ENCODE measurements around the gene SLC24A4. TPM values are rescaled to one million over a fixed set of nuclear protein-coding genes. Genes with fewer than 3 reads are reported as not detected.

SLC24A4 gene
- total and polyA plus RNA-seq, 2 donors (not counting 3 experiments of a cell fraction or from before 2014, with no cell fraction given), result 0.07 to 0.08 TPM

DNA sequence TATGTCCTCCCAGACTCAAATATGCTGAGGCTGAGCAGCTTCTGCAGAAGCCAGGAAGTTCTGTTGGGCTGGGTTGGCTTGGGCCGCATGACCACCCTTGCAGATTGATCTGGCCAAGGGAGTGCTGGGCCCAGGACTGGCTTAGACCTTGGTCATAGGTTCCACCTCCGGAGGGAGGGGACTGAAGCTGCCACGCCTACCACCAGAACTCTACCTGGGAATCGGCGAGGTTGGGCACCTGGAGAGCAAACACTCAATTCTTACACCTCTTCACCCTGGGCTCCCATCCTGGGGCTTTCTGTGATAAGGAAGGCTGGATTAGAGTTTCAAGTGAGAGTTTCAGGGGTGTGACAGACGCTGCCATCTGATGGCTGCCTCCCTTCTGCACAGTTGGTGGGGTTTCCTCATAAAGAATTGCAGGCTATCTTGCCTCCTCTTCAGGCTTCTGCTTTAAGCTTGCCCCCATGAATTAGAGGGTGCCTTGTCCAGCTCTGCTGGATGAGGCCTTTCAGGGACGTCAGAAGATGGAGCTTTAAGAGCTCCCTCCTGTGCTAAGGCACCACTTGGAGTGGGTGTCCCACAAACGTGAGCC is 5.8 kb downstream of the SLC24A4 start:
- no peak overlapping the region for H3K9ac ChIP-seq (replicated peaks; ENCODE audit: extremely low read depth, insufficient read depth, low read length)
- ChIA-PET POLR2A (no interaction called here), CTCF (no interaction called here)
- no peaks in the 10 kb centered on the region for H4K20me1 ChIP-seq (replicated peaks; ENCODE audit: control insufficient read depth, extremely low read depth, insufficient read depth, low read length)
- H3K27ac ChIP-seq (ENCODE audit: insufficient read depth, low read depth, low read length), result no peak overlapping the region
- intact Hi-C loops (cut with micrococcal nuclease) (loop anchor here (10.0 kb wide), 1 partner anchor 356 kb away; no protein-coding TSS in a partner anchor), dilution Hi-C loops (cut with MboI; ENCODE audit: extremely low pct_ligation_motif_present, low sequenced_read_pairs) (no loop called here)
- no TSS peak for BruUV-seq (replicated peaks)
- DNase-seq (ENCODE audit: low read depth, low spot score) (no peak), FAIRE-seq (no peak)
- TF ChIP-seq MYC (IDR thresholded peaks at IDR 0.05; ENCODE audit: low read depth, low read length), result no peak
- no peak for TF ChIP-seq FOS (IDR thresholded peaks at IDR 0.05; ENCODE audit: borderline replicate concordance, insufficient read depth, low read length)
- TF ChIP-seq POLR2A (IDR thresholded peaks at IDR 0.05; ENCODE audit: low read depth, low read length), result no peak
- TF ChIP-seq, protein P1, sequence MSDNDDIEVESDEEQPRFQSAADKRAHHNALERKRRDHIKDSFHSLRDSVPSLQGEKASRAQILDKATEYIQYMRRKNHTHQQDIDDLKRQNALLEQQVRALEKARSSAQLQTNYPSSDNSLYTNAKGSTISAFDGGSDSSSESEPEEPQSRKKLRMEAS (IDR thresholded peaks at IDR 0.05; ENCODE audit: insufficient read depth, insufficient read length), result no peak
- no peak for TF ChIP-seq EZH2 (IDR thresholded peaks at IDR 0.05; ENCODE audit: borderline replicate concordance, low read depth, low read length, severe bottlenecking)
- no peak for TF ChIP-seq GATA2 (IDR thresholded peaks at IDR 0.05; ENCODE audit: insufficient read depth, insufficient read length, low read depth, low read length)
- TF ChIP-seq JUN (IDR thresholded peaks at IDR 0.05; ENCODE audit: borderline replicate concordance, insufficient read depth, insufficient read length, low read depth), result no peak
- no peaks in the 10 kb centered on the region for H3K36me3 ChIP-seq (ENCODE audit: control insufficient read depth in 2 of 2, extremely low read depth in 1 of 2, insufficient read depth in 2 of 2, low read length in 2 of 2)
- H3K4me2 ChIP-seq (ENCODE audit: insufficient read depth, low read length), result no peak overlapping the region
- H3K27me3 ChIP-seq (ENCODE audit: control insufficient read depth in 2 of 2, insufficient read depth in 2 of 2, low read length in 2 of 2), result peaks cover 15 to 18% of the 10 kb centered on the region in 2 experiments
- no peaks in the 10 kb centered on the region for H3K79me2 ChIP-seq (ENCODE audit: control insufficient read depth, insufficient read depth, low read length)
- H3K4me1 ChIP-seq (ENCODE audit: control insufficient read depth, extremely low read depth, insufficient read depth, low read length), result no peaks in the 10 kb centered on the region
- H3K4me3 ChIP-seq (replicated peaks in 1 of 3; ENCODE audit: insufficient read depth in 1 of 3, low read depth in 1 of 3, low read length in 3 of 3), result no peak overlapping the region
- no peaks in the 10 kb centered on the region for H3K9me3 ChIP-seq (replicated peaks; ENCODE audit: control insufficient read depth, insufficient read depth, low read length)
- no peaks in the 10 kb centered on the region for H3K9me1 ChIP-seq (replicated peaks; ENCODE audit: control insufficient read depth, extremely low read depth, insufficient read depth, low read length)
- H2AFZ ChIP-seq (ENCODE audit: low read depth, low read length), result no peak overlapping the region

DNA sequence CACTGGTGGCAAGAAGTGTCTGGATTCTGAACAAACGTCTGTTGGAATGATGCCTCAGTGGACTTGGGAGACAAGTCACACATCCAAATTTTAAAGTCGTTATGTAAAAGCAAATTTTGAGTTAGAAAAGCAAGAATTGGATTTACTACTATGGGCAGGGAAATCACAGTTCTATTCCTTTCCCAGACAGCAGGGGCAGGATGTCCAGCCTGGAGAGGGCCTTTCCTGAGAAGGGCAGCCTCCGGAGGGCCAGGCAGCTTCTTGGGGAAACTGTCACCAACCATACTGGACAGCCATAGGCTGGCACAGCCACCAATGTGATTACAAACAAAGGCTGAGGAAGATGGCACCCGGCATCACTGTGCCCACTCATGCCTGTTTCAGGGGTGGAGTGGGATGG is 11.1 kb downstream of the SLC24A4 start:
- no peaks in the 10 kb centered on the region for H3K79me2 ChIP-seq (ENCODE audit: control insufficient read depth, insufficient read depth, low read length)
- no peaks in the 10 kb centered on the region for H3K9me1 ChIP-seq (replicated peaks; ENCODE audit: control insufficient read depth, extremely low read depth, insufficient read depth, low read length)
- dilution Hi-C loops (cut with MboI; ENCODE audit: extremely low pct_ligation_motif_present, low sequenced_read_pairs) (no loop called here), intact Hi-C loops (cut with micrococcal nuclease) (no loop called here)
- H3K9ac ChIP-seq (replicated peaks; ENCODE audit: extremely low read depth, insufficient read depth, low read length), result no peak overlapping the region
- no peak for FAIRE-seq
- H3K4me2 ChIP-seq (ENCODE audit: insufficient read depth, low read length), result no peak overlapping the region
- H3K4me1 ChIP-seq (ENCODE audit: control insufficient read depth, extremely low read depth, insufficient read depth, low read length), result no peaks in the 10 kb centered on the region
- no peak overlapping the region for H3K27ac ChIP-seq (ENCODE audit: insufficient read depth, low read depth, low read length)
- TF ChIP-seq FOS (IDR thresholded peaks at IDR 0.05; ENCODE audit: borderline replicate concordance, insufficient read depth, low read length) (no peak), MYC (IDR thresholded peaks at IDR 0.05; ENCODE audit: low read depth, low read length) (no peak), JUN (IDR thresholded peaks at IDR 0.05; ENCODE audit: borderline replicate concordance, insufficient read depth, insufficient read length, low read depth) (no peak), GATA2 (IDR thresholded peaks at IDR 0.05; ENCODE audit: insufficient read depth, insufficient read length, low read depth, low read length) (no peak), POLR2A (IDR thresholded peaks at IDR 0.05; ENCODE audit: low read depth, low read length) (no peak), POLR2AphosphoS5 (IDR thresholded peaks at IDR 0.05; ENCODE audit: insufficient read depth, low read depth, low read length) (no peak), EZH2 (IDR thresholded peaks at IDR 0.05; ENCODE audit: borderline replicate concordance, low read depth, low read length, severe bottlenecking) (no peak)
- TF ChIP-seq, protein P2, sequence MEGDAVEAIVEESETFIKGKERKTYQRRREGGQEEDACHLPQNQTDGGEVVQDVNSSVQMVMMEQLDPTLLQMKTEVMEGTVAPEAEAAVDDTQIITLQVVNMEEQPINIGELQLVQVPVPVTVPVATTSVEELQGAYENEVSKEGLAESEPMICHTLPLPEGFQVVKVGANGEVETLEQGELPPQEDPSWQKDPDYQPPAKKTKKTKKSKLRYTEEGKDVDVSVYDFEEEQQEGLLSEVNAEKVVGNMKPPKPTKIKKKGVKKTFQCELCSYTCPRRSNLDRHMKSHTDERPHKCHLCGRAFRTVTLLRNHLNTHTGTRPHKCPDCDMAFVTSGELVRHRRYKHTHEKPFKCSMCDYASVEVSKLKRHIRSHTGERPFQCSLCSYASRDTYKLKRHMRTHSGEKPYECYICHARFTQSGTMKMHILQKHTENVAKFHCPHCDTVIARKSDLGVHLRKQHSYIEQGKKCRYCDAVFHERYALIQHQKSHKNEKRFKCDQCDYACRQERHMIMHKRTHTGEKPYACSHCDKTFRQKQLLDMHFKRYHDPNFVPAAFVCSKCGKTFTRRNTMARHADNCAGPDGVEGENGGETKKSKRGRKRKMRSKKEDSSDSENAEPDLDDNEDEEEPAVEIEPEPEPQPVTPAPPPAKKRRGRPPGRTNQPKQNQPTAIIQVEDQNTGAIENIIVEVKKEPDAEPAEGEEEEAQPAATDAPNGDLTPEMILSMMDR (IDR thresholded peaks at IDR 0.05; ENCODE audit: extremely low read depth in 1 of 2, insufficient read depth in 1 of 2, low read depth in 1 of 2, low read length in 2 of 2), result no peak
- TF ChIP-seq, protein P1 (IDR thresholded peaks at IDR 0.05; ENCODE audit: insufficient read depth, insufficient read length), result no peak
- CTCF ChIA-PET, result no interaction called here
- H3K4me3 ChIP-seq (replicated peaks in 1 of 3; ENCODE audit: insufficient read depth in 1 of 3, low read depth in 1 of 3, low read length in 3 of 3), result no peak overlapping the region
- H4K20me1 ChIP-seq (replicated peaks; ENCODE audit: control insufficient read depth, extremely low read depth, insufficient read depth, low read length), result no peaks in the 10 kb centered on the region
- BruUV-seq (replicated peaks), result no TSS peak
- H3K36me3 ChIP-seq (ENCODE audit: control insufficient read depth in 2 of 2, extremely low read depth in 1 of 2, insufficient read depth in 2 of 2, low read length in 2 of 2), result no peaks in the 10 kb centered on the region
- H3K9me3 ChIP-seq (replicated peaks; ENCODE audit: control insufficient read depth, insufficient read depth, low read length), result no peaks in the 10 kb centered on the region
- no peak overlapping the region for H2AFZ ChIP-seq (ENCODE audit: low read depth, low read length)
- H3K27me3 ChIP-seq (ENCODE audit: control insufficient read depth in 2 of 2, insufficient read depth in 2 of 2, low read length in 2 of 2), result no peaks in the 10 kb centered on the region
- no peak for DNase-seq (ENCODE audit: low read depth, low spot score)
- POLR2A ChIA-PET, result no interaction called here

Data from endothelial cell of umbilical vein (primary cell).